Measurements from ENCODE around the gene PPOX. TPM values are rescaled to one million over a fixed set of nuclear protein-coding genes. Genes with fewer than 3 reads are reported as not detected.

PPOX gene
- total and polyA plus RNA-seq, 2 experiments from 2014 or later: 26.5 to 39.6 TPM

GRCh38 chr1:161158316-161159010 lies 7.8 kb upstream of the PPOX start:
- Mint-ChIP-seq H3K27ac (peak overlapping the region; percentile 76), H3K4me3 (peak overlapping the region; percentile 84), H3K27me3 (ENCODE audit: insufficient read depth, low read depth, poor library complexity) (peaks cover 17% of the 10 kb centered on the region), H3K4me1 (peaks cover 25% of the 10 kb centered on the region), H3K9me3 (no peaks in the 10 kb centered on the region), H3K36me3 (ENCODE audit: low read depth) (peaks cover 37% of the 10 kb centered on the region)
- TF ChIP-seq ZNF114 (CRISPR knock-in tag; IDR thresholded peaks at IDR 0.05) (no peak), ZNF462 (CRISPR knock-in tag; IDR thresholded peaks at IDR 0.05) (no peak), ZNF331 (CRISPR knock-in tag; IDR thresholded peaks at IDR 0.05; ENCODE audit: low read depth) (no peak)
- H3K4me1 ChIP-seq (ENCODE audit: insufficient read depth): peaks cover 9% of the 10 kb centered on the region; the same call in 1 of the 2 replicates
- no peak for DNase-seq (ENCODE audit: low spot score)
- no peaks in the 10 kb centered on the region for H4K20me1 ChIP-seq (replicated peaks; ENCODE audit: insufficient read depth)
- H3K27me3 ChIP-seq (ENCODE audit: insufficient read depth): no peaks in the 10 kb centered on the region
- peaks cover 27% of the 10 kb centered on the region for H3F3A ChIP-seq (replicated peaks; ENCODE audit: low read depth)
- peak overlapping the region; percentile 85 for H3K4me3 ChIP-seq
- peak overlapping the region; percentile 96 for H3K4me2 ChIP-seq
- no peaks in the 10 kb centered on the region for H3K9me2 ChIP-seq (ENCODE audit: insufficient read depth)
- ATAC-seq: no peak
- no peak overlapping the region for H2AFZ ChIP-seq
- peaks cover 14% of the 10 kb centered on the region; the same call in 1 of the 2 replicates for H3K79me2 ChIP-seq (replicated peaks; ENCODE audit: insufficient read depth)
- peak overlapping the region; percentile 43 for H3K27ac ChIP-seq (ENCODE audit: low read depth)
- no peaks in the 10 kb centered on the region; the same call in none of the 2 replicates for H3K36me3 ChIP-seq (ENCODE audit: insufficient read depth)
